Astrocyte (in vitro differentiated cells and primary cell): Measurements from ENCODE around the gene MEG3. TPM values are rescaled to one million over a fixed set of nuclear protein-coding genes. Genes with fewer than 3 reads are reported as not detected.

Experiments used
- DNase-seq: peaks from one replicate; pipeline ENCODE4 v3.0.0-alpha.2; 2010; ENCODE audit warnings: low read depth
- FAIRE-seq: peaks from 2 replicates; lab custom pipeline; 2011; peaks lifted over from hg19 to GRCh38; lab: Jason Lieb, UNC
- H2AFZ ChIP-seq: 2 replicates; pipeline ENCODE4 v1.6.0; 2012; ENCODE audit warnings: low read depth, low read length, inconsistent platforms
- H3K27ac ChIP-seq: 2 replicates; pipeline ENCODE4 v1.5.1; 2011; ENCODE audit warnings: low read depth, low read length, inconsistent platforms
- H3K27me3 ChIP-seq: 2 replicates; pipeline ENCODE4 v1.6.0; 2011; ENCODE audit warnings: low read length, inconsistent platforms; ENCODE audit not compliant: insufficient read depth
- H3K36me3 ChIP-seq: 2 replicates; pipeline ENCODE4 v1.5.1; 2011; ENCODE audit warnings: low read length, inconsistent platforms; ENCODE audit not compliant: insufficient read depth
- H3K4me1 ChIP-seq: 2 replicates; pipeline ENCODE4 v1.5.1; 2011; ENCODE audit warnings: low read length, inconsistent platforms; ENCODE audit not compliant: insufficient read depth
- H3K4me2 ChIP-seq: 2 replicates; pipeline ENCODE4 v1.6.0; 2012; ENCODE audit warnings: low read length, inconsistent platforms
- H3K4me3 ChIP-seq: 2 replicates; pipeline ENCODE4 v1.5.1; 2011; ENCODE audit warnings: low read depth, mild to moderate bottlenecking, low read length, inconsistent platforms; ENCODE audit not compliant: insufficient read depth
- H3K79me2 ChIP-seq: 2 replicates; pipeline ENCODE4 v1.6.0; 2012; ENCODE audit warnings: mild to moderate bottlenecking, low read length, inconsistent platforms; ENCODE audit not compliant: insufficient read depth
- H3K9ac ChIP-seq: 2 replicates; pipeline ENCODE4 v1.6.0; 2012; ENCODE audit warnings: mild to moderate bottlenecking, low read length, inconsistent platforms
- H3K9me3 ChIP-seq: 2 replicates; pipeline ENCODE4 v1.5.1; 2012; ENCODE audit warnings: low read depth, mild to moderate bottlenecking, low read length, inconsistent platforms; ENCODE audit not compliant: insufficient read depth
- H4K20me1 ChIP-seq: 2 replicates; pipeline ENCODE4 v1.6.0; 2012; ENCODE audit warnings: low read length, inconsistent platforms; ENCODE audit not compliant: insufficient read depth
- H3K27ac Mint-ChIP-seq: one replicate; pipeline ENCODE4 v1.8.0; 2021; ENCODE audit warnings: mild to moderate bottlenecking, mixed read lengths; ENCODE audit not compliant: unreplicated experiment
- H3K27me3 Mint-ChIP-seq: one replicate; pipeline ENCODE4 v1.8.0; 2021; ENCODE audit warnings: low read depth, mixed read lengths; ENCODE audit not compliant: unreplicated experiment
- H3K36me3 Mint-ChIP-seq: one replicate; pipeline ENCODE4 v1.8.0; 2021; ENCODE audit warnings: low read depth, mixed read lengths; ENCODE audit not compliant: unreplicated experiment
- H3K4me1 Mint-ChIP-seq: one replicate; pipeline ENCODE4 v1.8.0; 2021; ENCODE audit warnings: low read depth, mixed read lengths; ENCODE audit not compliant: unreplicated experiment
- H3K4me3 Mint-ChIP-seq: one replicate; pipeline ENCODE4 v1.8.0; 2021; ENCODE audit warnings: mild to moderate bottlenecking, moderate library complexity, mixed read lengths; ENCODE audit not compliant: unreplicated experiment
- H3K9me3 Mint-ChIP-seq: one replicate; pipeline ENCODE4 v1.8.0; 2021; ENCODE audit warnings: mild to moderate bottlenecking, mixed read lengths; ENCODE audit not compliant: unreplicated experiment
- EZH2 ChIP-seq: IDR thresholded peaks from 2 replicates; pipeline ENCODE4 v1.6.1; 2012; ENCODE audit warnings: mild to moderate bottlenecking, low read length, inconsistent platforms; ENCODE audit not compliant: insufficient read depth
- total RNA-seq: library from RNA; stranded (reverse); gene quantifications from 2 replicates; pipeline ENCODE4 v1.2.1, GENCODE V29; 2021
- TF ChIP-seq, protein P1 (sequence below): IDR thresholded peaks from 2 replicates; pipeline ENCODE4 v1.5.1; 2011; ENCODE audit warnings: low read depth, mild to moderate bottlenecking, inconsistent platforms, low read length, moderate library complexity; ENCODE audit not compliant: insufficient read depth

MEG3 gene
- total RNA-seq, 1 donor from 2014 or later, result not detected

DNA sequence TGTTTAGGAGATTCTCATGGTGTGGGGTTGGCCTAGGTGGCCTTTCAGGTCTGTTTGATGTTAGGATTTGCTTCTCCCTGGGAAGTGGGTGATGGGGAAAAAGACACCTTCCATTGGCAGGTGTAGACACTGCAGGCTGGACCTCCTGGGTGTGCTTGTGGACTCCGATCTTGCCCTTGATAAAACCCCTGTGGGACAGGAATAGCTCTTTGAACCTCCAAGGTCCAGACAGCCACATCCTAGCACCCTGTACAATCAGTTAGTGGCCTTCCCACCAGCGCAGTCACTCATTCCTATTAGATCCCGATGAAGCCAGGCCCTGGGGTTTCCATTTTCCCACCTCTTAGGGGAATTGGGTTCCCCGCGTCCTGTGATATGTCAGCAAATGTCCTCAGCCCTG is 28.5 kb downstream of the MEG3 start:
- Histone ChIP-seq H3K4me1 (no peaks in the 10 kb centered on the region), H3K4me3 (no peak overlapping the region), H2AFZ (no peak overlapping the region), H3K9ac (no peak overlapping the region), H3K27ac (no peak overlapping the region), H3K4me2 (no peak overlapping the region), H3K27me3 (no peaks in the 10 kb centered on the region), H3K36me3 (peaks cover 17% of the 10 kb centered on the region), H3K9me3 (no peaks in the 10 kb centered on the region), H3K79me2 (peaks cover 97% of the 10 kb centered on the region), H4K20me1 (peaks cover 98% of the 10 kb centered on the region)
- TF ChIP-seq EZH2, result no peak
- TF ChIP-seq, protein P1, sequence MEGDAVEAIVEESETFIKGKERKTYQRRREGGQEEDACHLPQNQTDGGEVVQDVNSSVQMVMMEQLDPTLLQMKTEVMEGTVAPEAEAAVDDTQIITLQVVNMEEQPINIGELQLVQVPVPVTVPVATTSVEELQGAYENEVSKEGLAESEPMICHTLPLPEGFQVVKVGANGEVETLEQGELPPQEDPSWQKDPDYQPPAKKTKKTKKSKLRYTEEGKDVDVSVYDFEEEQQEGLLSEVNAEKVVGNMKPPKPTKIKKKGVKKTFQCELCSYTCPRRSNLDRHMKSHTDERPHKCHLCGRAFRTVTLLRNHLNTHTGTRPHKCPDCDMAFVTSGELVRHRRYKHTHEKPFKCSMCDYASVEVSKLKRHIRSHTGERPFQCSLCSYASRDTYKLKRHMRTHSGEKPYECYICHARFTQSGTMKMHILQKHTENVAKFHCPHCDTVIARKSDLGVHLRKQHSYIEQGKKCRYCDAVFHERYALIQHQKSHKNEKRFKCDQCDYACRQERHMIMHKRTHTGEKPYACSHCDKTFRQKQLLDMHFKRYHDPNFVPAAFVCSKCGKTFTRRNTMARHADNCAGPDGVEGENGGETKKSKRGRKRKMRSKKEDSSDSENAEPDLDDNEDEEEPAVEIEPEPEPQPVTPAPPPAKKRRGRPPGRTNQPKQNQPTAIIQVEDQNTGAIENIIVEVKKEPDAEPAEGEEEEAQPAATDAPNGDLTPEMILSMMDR, result no peak
- Mint-ChIP-seq H3K9me3 (peaks cover 4% of the 10 kb centered on the region), H3K36me3 (peaks cover 5% of the 10 kb centered on the region), H3K27ac (no peak overlapping the region), H3K4me3 (no peak overlapping the region), H3K4me1 (no peaks in the 10 kb centered on the region), H3K27me3 (peaks cover 30% of the 10 kb centered on the region)
- no peak for FAIRE-seq
- no peak for DNase-seq

DNA sequence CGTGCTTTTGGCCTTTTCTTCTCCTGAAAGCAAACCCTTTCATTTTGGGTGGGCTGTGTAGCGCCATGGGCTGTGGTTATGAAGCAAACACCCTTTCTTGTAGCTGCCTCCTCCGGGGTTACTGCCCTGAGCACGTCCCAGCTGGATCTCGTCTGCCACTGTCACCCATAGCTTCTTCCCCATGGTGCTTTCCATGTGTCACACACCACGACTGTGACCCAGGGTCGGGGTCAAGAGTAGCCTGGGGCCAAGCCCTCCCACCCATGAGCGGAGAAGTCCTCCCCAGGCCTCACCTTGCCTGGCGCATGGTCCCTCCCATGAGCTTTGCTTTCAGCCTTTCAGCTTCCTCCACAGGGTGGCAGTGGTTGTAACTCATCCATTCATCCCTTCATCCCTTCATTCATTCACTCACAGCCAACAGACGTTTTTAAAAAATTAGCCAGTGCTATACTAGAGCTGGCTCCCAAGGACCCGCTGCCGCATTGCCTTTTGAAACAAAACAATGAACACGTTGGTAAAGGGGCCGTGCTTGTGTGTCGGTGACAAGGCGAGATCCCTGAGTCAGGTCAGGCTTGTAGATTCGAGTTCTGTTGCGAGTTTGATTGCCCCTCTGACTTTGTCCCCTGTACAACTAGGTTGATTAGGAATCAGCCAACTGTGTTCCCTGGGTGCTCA is 29.5 kb downstream of the MEG3 start:
- DNase-seq, result no peak

More for the DNA sequence above, 29.5 kb downstream of the MEG3 start:
- Mint-ChIP-seq H3K27ac (no peak overlapping the region), H3K27me3 (peaks cover 38% of the 10 kb centered on the region), H3K9me3 (peaks cover 4% of the 10 kb centered on the region), H3K4me3 (no peak overlapping the region), H3K36me3 (peaks cover 5% of the 10 kb centered on the region), H3K4me1 (no peaks in the 10 kb centered on the region)
- H3K9ac ChIP-seq, result no peak overlapping the region
- no peak overlapping the region for H3K27ac ChIP-seq
- peaks cover 20% of the 10 kb centered on the region for H3K36me3 ChIP-seq
- H3K4me1 ChIP-seq, result no peaks in the 10 kb centered on the region
- TF ChIP-seq EZH2, result no peak
- TF ChIP-seq, protein P1, result no peak
- no peak for FAIRE-seq
- H3K27me3 ChIP-seq, result no peaks in the 10 kb centered on the region
- peaks cover 100% of the 10 kb centered on the region for H3K79me2 ChIP-seq
- no peaks in the 10 kb centered on the region for H3K9me3 ChIP-seq
- no peak overlapping the region for H2AFZ ChIP-seq
- H4K20me1 ChIP-seq, result peaks cover 100% of the 10 kb centered on the region
- no peak overlapping the region for H3K4me2 ChIP-seq
- no peak overlapping the region for H3K4me3 ChIP-seq
